NOMO-1 treated with DMSO at 0.1 percent for 48 hours (cell line): ENCODE results near the gene FIZ1.

Experiments
- DNase-seq: peaks from one replicate; lab custom pipeline; 2025; ENCODE audit not compliant: unreplicated experiment; lab: John Stamatoyannopoulos, UW

Gene FIZ1, protein sequence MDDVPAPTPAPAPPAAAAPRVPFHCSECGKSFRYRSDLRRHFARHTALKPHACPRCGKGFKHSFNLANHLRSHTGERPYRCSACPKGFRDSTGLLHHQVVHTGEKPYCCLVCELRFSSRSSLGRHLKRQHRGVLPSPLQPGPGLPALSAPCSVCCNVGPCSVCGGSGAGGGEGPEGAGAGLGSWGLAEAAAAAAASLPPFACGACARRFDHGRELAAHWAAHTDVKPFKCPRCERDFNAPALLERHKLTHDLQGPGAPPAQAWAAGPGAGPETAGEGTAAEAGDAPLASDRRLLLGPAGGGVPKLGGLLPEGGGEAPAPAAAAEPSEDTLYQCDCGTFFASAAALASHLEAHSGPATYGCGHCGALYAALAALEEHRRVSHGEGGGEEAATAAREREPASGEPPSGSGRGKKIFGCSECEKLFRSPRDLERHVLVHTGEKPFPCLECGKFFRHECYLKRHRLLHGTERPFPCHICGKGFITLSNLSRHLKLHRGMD

DNA sequence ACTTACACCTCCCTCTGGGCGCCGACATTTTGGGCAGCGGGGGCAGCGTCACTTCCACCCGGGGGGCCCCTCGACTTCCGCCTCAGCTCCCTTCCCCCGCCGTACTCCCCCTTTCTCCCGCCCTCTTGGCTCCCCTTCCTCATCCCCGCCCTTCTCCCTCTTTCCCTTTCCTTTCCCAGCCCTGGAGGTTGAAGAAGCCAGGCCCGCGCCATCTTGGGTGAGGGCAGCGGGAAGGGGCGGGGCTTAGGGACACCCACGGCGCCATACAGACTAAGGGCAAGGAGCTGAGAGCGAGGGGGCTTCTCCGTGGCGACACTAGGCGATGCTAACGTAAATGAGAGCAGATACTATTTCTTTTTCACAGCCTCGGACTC lies at the start of gene FIZ1:
FIZ1 (minus strand) TSS at position 50 of the 374 bp plus-strand sequence. CDS start 1,652 bp downstream, outside the sequence.
- DNase-seq = peak; percentile 99

DNA sequence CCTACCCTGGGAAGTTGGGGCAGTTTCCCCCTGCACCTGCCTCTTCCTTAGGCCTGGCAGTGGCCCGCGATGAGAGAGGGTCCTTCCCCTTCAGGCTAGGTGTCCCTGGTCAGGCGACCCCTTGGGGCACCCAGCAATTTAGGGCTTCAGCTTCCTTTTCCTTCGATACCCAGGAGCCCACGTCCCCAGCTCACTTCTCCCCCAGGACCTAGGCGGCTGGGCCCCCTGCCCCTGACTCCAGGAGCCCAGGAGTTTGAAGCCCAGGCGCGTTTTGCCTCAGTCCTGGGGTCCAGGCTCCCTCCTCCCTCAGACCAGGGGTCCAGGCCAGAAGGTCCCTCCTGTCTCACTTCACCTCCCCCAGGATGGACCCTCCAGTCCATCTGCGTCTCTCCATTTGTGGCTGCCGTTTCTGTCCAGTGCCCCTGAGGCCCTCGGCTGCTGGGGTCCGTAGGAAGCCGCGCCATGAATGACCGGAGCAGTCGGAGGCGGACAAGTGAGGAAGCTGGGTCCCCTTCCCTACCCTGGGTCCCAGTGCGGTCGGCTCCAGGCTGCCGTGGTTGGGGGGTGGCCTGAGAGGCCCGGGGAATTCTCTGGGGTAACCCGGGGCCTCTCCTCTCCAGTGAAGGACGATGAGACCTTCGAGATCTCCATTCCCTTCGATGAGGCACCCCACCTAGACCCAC lies 49.4 kb upstream of the FIZ1 start:
- no peak for DNase-seq

DNA sequence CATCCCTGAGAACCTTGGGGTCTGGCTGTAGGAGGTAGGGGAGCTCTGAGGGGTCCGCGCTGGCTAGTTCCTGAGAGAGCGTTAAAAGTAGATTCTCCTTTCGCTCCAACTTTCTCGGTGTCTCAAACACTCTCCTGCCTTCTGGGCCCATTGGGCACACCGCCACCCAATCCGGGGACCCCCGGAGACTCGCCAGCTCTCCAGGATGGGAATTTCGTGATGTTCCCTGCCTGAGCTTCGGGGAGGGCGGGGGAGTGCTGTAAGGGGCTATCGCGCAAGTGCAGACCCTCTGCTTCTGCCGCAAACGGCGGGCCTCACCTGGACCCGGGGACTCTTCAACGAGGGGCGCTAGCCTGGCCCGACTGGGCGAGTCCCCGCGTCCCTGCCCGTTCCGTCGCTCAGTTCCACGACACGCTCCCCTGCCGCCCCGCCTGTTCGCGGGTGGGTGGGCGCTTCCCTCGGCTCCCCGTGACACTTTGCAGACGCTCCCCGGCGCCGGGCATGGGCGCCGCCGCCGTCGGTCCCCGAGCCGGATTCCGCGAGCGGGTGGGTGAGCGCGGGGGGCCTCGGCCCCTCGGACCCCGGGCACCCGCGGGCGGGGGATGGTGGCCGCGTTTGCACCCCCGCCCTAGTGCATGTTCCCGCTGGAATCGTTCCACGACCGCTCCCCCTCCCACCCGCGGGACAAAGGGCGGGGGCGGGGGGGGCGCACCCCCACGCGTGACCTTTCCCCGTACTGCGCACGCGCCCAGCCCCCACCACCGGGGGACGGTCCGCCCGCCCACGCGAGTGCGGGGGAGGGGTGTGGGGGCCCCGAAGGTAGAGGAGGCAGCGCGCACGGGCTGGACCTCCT lies 48.6 kb upstream of the FIZ1 start, which contains the start of gene CCDC106:
CCDC106 (plus strand) TSS at position 481 of the 853 bp plus-strand sequence. CDS start 835 bp downstream, outside the sequence.
- peak; percentile 53 for DNase-seq

DNA sequence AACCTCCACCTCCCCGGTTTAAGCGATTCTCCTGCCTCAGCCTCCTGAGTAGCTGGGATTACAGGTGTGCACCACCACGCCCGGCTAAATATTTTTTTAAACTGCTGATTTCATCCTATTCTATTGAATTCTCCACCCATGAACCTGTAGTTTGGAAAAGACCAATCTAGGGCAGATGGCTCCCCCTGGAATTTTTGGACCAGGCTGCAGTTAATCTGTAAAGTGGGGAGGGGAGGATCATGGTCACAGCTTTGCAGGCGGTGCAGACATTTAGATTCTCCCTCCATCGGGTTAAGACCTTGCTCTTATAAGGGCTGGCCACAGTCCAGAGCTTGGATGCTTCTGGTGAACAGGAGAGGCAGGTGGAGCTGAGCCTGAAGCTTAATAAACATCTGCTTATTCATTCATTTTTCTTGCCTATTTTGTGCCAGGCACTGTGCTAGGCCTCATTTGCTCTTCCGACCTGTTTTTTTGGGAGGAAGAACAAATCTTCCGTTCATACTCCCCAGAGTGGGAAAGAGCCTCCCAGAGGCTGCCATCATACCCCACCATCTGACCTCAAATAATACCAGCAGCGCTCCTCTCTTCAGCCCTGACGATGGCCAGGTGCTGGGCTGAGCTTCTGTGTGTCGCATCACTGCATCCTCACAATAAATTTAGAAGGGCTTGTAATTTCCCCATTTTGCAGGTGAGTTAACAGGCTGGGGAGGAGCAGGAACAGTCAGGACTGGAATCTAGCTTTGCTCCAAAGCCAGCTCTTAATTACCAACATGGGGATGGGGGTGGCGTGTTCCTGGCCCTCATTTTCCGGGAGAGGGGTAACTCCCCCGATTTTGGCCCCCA lies 47.8 kb upstream of the FIZ1 start:
- DNase-seq = no peak

DNA sequence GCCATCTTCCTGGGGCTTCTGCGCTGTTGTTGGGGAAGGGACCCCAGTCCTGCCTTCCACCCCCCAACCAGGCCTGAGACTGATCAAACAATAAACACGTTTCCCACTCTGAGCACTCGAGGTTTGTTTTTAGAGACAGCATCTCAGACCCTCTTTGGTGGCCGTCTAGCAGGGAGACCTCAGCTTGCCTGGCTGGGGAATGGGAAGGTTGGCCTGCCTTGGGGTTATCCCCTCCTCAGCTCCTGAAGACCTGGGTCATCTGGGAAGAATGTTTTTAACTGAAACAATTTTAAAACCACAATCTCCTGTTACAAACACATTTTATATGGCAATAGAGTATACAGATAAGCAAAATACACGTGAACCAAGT lies 46.2 kb upstream of the FIZ1 start:
- DNase-seq = no peak

DNA sequence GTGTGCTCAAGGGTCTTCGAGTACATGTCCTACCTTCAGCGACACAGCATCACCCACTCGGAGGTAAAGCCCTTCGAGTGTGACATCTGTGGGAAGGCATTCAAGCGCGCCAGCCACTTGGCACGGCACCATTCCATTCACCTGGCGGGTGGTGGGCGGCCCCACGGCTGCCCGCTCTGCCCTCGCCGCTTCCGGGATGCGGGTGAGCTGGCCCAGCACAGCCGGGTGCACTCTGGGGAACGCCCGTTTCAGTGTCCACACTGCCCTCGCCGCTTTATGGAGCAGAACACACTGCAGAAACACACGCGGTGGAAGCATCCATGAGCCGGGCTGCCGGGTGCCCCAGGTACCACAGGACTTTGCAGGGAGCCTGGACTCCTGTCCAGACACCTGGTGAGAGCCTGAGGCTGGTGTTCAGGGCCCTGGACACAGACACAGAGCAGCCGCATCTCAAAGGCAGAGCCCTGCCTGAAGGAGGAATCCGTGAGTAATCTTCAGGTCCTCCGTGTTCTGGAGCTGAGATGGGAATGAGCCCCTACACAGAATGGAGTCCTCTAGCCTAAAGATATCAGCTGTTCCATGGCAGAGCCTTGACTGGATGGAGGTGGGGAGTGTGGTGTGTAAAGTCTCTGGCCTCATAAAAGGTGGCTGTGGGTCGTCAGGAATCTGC lies 45.7 kb upstream of the FIZ1 start:
- no peak for DNase-seq

DNA sequence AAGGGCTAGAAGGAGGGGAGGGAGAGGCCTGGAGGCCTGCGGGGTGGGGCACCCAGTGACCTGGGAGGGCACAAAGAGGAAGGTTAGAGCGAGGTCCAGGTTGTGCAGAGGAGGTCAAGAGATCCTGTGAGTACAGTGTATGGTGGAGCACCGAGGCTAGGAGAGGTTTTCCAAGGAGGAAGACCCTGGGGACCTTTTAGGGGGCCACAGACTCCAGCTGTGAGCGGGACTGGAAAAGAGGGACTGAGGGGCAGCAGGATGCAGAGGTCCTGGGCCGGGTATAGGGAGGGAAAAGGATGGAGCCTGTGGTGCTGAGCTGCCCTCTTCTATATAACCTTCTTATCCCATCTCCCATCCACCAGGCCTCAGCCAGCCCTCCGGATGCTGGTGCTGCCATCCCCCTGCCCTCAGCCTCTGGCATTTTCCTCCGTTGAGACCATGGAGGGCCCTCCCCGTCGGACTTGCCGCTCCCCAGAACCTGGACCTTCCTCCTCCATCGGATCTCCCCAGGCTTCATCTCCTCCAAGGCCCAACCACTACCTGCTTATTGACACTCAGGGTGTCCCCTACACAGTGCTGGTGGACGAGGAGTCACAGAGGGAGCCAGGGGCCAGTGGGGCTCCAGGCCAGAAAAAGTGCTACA lies 45.0 kb upstream of the FIZ1 start:
- DNase-seq = no peak

DNA sequence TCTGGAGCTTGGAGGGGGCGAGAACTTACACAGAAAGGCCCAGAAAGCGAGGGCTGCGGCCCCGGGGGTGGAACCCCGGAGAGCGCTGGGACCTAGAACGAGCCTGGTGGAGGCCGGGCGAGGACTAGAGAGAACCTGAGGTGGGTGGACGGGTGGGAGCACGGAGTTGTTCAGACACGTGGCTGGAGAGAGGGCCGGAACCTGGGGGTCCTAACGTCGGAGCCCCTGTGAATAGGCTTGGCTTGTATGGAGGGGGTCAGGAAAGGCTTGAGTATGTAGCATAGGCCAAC lies 44.5 kb upstream of the FIZ1 start:
- no peak for DNase-seq

DNA sequence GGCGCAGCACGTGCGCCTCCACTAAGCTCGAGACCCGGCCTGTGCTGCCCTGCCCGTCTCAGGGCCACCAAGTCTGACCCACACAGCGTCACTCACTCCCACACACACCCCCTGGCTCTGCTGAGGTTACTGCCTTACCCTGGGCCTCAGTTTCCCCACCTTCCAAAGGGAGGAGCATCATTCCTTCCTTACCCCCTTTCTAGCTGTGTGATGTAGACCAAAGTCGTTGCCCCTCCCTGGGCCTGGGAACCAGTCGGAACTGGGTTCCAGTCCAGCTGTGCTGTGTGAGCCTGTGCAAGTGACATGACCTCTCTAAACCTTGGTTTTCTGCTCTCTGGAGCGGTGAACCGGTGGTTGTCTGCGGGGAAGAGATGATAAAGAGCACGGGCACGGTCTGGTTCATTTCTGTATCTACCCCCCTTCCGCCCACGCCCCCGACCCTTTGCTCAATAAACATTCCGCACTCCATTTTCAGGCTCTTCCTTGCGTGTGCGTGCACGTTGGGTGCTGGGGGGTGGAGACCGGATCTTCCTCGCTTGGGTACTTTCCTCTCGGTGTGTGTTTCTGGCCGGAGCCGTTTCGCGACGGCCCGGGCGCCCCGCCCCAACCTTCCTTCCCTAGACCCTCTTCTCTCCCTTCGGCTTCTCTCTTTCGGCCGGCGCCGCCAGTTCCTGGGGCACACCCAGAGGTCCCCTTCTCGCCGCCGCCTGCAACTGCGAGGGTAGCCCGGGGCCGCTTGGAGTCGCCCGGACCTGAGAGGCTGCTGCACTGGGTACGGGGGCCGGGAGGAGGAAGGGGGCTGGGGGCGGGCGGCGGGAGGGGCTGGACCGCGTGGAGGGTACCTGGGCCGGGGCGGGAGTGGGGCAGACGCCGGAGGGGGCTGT lies 43.9 kb upstream of the FIZ1 start, which contains the start of gene ZNF581:
ZNF581 (plus strand) TSS at position 647 of the 884 bp plus-strand sequence. CDS start 923 bp downstream, outside the sequence.
- DNase-seq = peak; percentile 69

DNA sequence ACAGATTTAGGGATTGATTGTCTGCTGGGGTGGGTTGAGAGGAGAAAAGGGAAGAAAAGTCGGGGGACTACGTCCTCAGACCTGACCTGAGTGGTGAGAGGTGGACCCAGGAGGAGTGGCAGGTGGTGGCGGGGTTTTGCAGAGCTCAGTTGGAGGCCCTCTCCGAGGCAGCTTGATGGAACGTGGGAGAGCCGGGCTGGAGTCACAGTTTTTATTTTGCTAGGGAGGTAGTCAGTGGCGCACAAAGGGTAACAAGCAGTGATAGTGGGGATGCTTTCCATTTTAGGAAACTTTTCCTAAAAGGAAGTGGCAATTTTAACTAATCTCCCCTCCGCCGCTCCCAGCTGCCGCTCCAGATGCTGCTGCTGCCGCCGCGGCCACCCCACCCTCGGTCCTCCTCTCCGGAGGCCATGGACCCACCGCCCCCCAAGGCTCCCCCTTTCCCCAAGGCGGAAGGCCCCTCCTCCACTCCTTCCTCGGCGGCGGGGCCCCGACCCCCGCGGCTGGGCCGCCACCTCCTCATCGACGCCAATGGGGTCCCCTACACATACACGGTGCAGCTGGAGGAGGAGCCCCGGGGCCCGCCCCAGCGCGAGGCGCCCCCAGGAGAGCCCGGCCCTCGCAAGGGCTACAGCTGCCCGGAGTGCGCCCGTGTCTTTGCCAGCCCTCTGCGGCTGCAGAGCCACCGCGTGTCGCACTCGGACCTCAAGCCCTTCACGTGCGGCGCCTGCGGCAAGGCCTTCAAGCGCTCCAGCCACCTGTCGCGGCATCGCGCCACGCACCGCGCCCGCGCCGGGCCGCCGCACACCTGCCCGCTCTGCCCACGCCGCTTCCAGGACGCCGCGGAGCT lies 43.1 kb upstream of the FIZ1 start:
- DNase-seq = no peak

DNA sequence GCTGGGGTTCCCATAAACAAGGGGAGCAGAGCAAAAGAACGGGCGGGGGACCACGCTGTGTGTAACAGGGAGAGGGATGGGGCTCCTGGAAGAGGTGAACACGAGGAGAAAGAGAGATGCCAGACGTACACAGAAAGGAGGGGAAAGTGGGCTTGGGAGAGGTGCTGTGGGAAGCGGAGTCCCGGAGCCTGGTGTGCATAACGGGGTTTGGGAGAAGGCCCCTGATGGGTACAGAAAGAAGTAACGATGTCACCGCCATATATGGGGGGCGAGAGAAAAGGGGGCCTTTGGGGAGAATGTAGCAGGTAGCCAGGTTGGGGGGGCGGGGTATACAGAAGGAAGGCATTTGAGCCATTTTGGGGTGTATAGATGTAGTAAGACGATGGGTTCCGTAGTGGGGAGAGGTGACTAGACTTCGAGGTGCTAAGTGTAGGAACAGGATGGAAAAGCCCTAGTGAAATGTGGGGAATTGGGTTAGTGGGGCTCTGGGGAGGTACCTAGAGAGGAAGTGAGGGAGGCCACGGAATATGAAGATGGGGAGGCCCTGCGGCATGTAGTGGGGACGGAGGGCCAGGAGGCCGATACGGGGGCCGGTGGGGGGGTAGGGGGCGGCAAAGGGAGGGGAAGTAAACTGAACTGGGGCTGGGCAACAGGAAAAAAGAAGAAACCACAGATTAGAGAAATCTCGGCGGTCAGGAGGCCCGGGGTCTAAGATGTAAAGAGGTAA lies 42.3 kb upstream of the FIZ1 start:
- DNase-seq = peak; percentile 23

DNA sequence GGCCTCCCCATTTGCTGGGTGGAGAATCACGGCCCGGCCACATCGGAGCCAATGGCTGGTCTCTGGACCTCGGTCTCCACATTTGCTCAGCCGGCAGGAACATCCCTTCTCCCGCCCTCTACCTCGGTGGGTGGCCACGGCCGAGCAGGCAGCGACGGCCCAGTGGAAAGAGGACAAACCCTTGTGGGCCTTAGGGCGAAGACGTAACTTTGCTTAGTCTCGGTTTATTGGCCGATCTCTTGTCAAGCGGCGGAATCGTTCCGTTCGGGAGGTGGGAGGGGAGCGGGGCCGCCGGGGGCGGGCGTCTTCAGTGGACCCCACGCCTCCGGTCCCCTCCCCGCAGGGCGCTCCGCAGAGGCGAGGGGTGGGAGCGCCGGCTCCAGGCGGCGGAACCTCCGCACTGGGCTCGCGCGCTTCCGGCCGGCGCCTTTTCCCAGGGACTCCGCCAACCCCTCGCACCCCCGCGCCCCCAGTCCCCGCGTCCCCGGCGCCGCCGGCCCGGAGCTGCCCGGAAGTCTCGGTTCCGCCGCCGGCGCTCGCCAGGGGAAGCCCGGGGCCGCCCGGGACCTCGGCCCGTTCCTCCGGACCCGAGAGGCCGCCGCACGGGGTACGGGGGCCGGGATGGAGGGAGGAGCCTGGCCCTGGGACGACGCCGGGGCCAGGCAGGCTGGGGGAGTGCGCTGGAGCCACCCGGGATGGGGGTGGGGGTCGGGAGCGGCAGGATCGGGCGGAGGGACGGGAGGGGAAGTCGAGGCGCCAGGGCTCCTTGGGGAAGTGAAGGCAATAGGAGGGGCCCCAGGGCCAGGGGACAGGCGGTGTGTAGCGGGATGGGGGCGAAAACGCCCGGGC lies 41.5 kb upstream of the FIZ1 start, which contains the start of gene ZNF580:
ZNF580 (plus strand) TSS at position 426 of the 849 bp plus-strand sequence. CDS start 1,507 bp downstream, outside the sequence.
- peak; percentile 20 for DNase-seq

DNA sequence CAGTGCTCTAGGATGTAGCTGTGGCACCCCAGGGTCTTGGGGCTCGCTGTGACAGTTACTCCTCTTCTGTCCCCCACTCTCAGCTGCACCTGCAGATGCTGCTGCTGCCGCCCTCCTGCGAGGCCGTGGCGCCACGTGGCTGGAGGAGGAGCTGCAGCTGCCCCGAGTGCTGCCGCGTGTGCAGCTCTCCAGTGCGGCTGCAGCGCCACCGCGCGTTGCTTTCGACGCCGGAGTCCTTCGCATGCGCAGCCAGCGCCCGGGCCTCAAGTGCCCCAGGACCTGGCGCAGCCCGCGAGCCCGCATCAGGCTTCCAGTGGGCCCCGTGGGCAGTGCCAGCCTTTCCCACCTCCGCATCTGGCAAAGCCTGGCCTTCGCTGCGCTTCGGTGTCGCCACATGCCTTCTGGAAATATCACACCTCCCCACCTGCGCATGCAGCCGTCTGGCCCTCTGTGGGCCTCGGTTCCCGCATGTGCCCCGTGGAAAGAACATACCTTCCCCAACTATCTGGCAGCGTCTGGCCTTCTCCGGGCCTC lies 40.8 kb upstream of the FIZ1 start:
- DNase-seq = no peak

DNA sequence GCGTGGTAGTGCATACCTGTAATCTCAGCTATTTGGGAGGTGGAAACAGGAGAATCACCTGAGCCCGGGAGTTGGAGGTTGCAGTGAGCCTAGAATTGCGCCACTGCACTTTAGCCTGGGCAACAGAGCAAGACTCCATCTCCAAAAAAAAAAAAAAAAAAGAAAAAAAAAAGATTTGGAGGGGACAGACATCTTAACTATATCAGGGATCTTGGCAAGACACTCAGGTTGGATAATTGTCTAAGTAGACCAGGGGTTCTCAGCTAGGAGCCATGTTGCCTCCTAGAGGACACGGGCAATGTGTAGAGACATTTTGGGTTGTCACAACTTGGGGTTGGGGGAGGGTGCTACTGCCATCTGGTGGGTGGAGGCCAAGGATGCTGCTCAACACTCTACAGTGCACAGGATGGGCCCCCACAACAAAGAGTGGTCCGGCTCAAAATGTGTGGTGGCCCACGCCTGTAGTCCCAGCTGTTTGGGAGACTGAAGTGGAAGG lies 39.6 kb upstream of the FIZ1 start:
- DNase-seq = peak; percentile 37

DNA sequence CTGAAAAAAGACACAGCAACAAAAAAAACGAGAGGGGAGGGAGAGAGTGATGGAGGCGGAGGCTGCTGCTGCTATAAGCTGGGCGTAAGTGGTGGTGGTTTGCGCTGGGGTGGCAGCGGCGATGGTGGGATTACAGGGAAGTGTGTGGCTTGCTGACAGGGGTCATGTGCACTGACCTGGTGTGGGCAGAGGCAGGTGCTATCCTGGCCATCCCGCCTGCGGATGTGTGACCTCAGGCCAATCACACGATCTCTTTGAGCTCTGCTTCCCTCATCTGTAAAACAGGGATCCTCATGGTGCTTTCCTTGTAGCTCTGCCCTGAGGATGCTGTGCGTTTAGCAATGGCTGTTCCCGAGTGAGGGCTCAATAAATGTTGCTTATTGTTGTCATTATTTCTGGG lies 38.2 kb upstream of the FIZ1 start:
- DNase-seq = no peak
